Stimulated activated naive CD8-positive, alpha-beta T cell treated with anti-CD3 and anti-CD28 coated beads, Interleukin-15, amount 100 ng/mL, for 72 hours (primary cell): ENCODE measurements around the gene TGM3.

Source experiments
- ATAC-seq: fragments of 150-1000 bp; cut with Tn5 transposase; 2 replicates; pipeline ENCODE4 v1.10.0; 2021; ENCODE audit warnings: mild to moderate bottlenecking, moderate library complexity
- DNase-seq, 2 donors: peaks; one replicate each; pipeline ENCODE4 v3.0.0; 2021 to 2022
- H3K27ac Mint-ChIP-seq, 2 donors: one replicate each; pipeline ENCODE4 v1.8.0; 2022; ENCODE audit warnings: mild to moderate bottlenecking in 2 of 2, mixed read lengths in 2 of 2, moderate library complexity in 2 of 2
- H3K27me3 Mint-ChIP-seq: one replicate; pipeline ENCODE4 v1.8.0; 2022; ENCODE audit warnings: mixed read lengths
- H3K4me1 Mint-ChIP-seq: one replicate; pipeline ENCODE4 v1.8.0; 2022; ENCODE audit warnings: mild to moderate bottlenecking, mixed read lengths
- H3K4me3 Mint-ChIP-seq, 2 donors: one replicate each; pipeline ENCODE4 v1.8.0; 2022; ENCODE audit warnings: mild to moderate bottlenecking in 2 of 2, mixed read lengths in 2 of 2, moderate library complexity in 1 of 2
- H3K9me3 Mint-ChIP-seq, 2 donors: one replicate each; pipeline ENCODE4 v1.8.0; 2022; ENCODE audit warnings: mixed read lengths in 2 of 2

TGM3 gene

GRCh38 chr20:2273634-2274302 lies 22.0 kb upstream of the TGM3 start:
- DNase-seq (no peak), ATAC-seq (no peak)
- Mint-ChIP-seq H3K4me3 (no peak overlapping the region), H3K4me1 (no peaks in the 10 kb centered on the region), H3K27ac (no peak overlapping the region), H3K27me3 (peaks cover 17% of the 10 kb centered on the region), H3K9me3 (peaks cover 0 to 7% of the 10 kb centered on the region in 2 donors)

GRCh38 chr20:2276015-2276414 lies 19.8 kb upstream of the TGM3 start:
- no peak overlapping the region for H3K4me3 Mint-ChIP-seq
- H3K4me1 Mint-ChIP-seq, result no peaks in the 10 kb centered on the region
- ATAC-seq, result no peak
- H3K9me3 Mint-ChIP-seq, result no peaks in the 10 kb centered on the region
- H3K27me3 Mint-ChIP-seq, result peaks cover 23% of the 10 kb centered on the region
- H3K27ac Mint-ChIP-seq, result no peak overlapping the region
- DNase-seq, result no peak

- Mint-ChIP-seq H3K27me3 (peaks cover 23% of the 10 kb centered on the region), H3K4me3 (no peak overlapping the region), H3K27ac (no peak overlapping the region), H3K4me1 (no peaks in the 10 kb centered on the region), H3K9me3 (no peaks in the 10 kb centered on the region)
- ATAC-seq, result no peak
- no peak for DNase-seq
These were observed 16.5 kb upstream of the TGM3 start for GRCh38 chr20:2279253-2279779.

GRCh38 chr20:2280082-2280481 lies 15.7 kb upstream of the TGM3 start:
- no peak overlapping the region for H3K4me3 Mint-ChIP-seq
- H3K27ac Mint-ChIP-seq, result no peak overlapping the region
- H3K4me1 Mint-ChIP-seq, result no peaks in the 10 kb centered on the region
- ATAC-seq, result no peak
- no peak for DNase-seq
- peaks cover 23% of the 10 kb centered on the region for H3K27me3 Mint-ChIP-seq
- H3K9me3 Mint-ChIP-seq, result no peaks in the 10 kb centered on the region

GRCh38 chr20:2281563-2281962 lies 14.2 kb upstream of the TGM3 start:
- Mint-ChIP-seq H3K4me1 (no peaks in the 10 kb centered on the region), H3K4me3 (no peak overlapping the region), H3K27ac (no peak overlapping the region), H3K9me3 (no peaks in the 10 kb centered on the region), H3K27me3 (peaks cover 22% of the 10 kb centered on the region)
- no peak for DNase-seq
- ATAC-seq, result no peak

- Mint-ChIP-seq H3K4me1 (no peaks in the 10 kb centered on the region), H3K27me3 (peaks cover 16% of the 10 kb centered on the region), H3K4me3 (no peak overlapping the region), H3K9me3 (no peaks in the 10 kb centered on the region), H3K27ac (no peak overlapping the region)
- no peak for DNase-seq
- no peak for ATAC-seq
These were observed 13.6 kb upstream of the TGM3 start for GRCh38 chr20:2282181-2282580.

DNA sequence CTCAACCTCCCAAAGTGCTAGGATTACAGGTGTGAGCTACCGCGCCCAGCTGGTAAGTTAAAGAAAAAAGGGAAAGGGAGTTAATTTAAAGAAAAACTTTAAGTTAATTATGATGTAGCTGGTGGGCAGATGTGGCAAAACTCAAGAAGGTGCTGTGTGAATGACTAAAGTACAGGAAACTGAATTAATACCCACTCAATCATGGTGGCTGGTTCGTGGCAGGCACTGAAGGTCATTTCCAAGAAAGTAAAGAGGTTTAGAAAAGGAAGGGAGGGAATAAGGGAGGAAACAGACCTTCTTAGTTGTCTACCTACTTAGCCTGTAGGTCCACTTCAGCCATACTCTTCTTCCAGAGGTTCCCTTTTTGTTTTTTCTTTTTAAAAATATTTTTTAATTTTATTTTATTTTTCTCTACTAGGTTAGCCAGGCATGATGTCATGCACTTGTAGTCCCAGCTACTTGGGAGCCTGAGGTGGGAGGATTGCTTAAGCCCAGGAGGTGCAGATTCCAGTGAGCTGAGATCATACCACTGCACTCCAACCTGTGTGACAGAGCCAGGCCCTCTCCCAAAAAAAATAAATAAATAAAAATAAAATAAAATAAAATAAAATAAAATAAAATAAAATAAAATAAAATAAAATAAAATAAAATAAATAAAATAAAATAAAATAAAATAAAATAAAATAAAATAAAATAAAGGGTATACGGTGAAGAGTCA lies 11.9 kb upstream of the TGM3 start:
- Mint-ChIP-seq H3K4me1 (no peaks in the 10 kb centered on the region), H3K27me3 (peaks cover 17% of the 10 kb centered on the region), H3K9me3 (no peaks in the 10 kb centered on the region), H3K27ac (no peak overlapping the region), H3K4me3 (no peak overlapping the region)
- DNase-seq (no peak), ATAC-seq (no peak)

GRCh38 chr20:2285193-2285592 lies 10.6 kb upstream of the TGM3 start:
- Mint-ChIP-seq H3K27me3 (peaks cover 20% of the 10 kb centered on the region), H3K4me3 (no peak overlapping the region), H3K9me3 (no peaks in the 10 kb centered on the region), H3K27ac (no peak overlapping the region), H3K4me1 (no peaks in the 10 kb centered on the region)
- DNase-seq (no peak), ATAC-seq (no peak)

GRCh38 chr20:2285613-2286012 lies 10.2 kb upstream of the TGM3 start:
- Mint-ChIP-seq H3K27me3 (peaks cover 20% of the 10 kb centered on the region), H3K27ac (no peak overlapping the region), H3K9me3 (no peaks in the 10 kb centered on the region), H3K4me3 (no peak overlapping the region), H3K4me1 (no peaks in the 10 kb centered on the region)
- no peak for DNase-seq
- ATAC-seq, result no peak

DNA sequence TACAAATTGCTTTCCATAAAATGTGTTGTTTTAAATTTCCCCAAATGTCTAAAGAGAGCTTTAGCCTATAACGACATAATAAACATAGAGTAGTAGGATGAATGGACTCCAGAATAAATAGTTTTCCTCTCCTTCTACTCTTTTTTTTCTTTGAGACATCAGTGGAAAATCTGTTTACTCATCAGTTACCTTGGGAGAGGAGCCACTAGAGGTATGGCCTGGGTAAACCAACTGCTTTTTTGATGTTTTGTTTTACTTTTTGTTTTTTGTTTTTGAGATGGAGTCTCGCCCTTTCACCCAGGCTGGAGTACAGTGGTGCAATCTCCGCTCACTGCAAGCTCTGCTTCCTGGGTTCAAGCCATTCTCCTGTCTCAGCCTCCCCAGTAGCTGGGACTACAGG lies 8.3 kb upstream of the TGM3 start:
- ATAC-seq (no peak), DNase-seq (no peak)
- Mint-ChIP-seq H3K4me3 (no peak overlapping the region), H3K9me3 (no peaks in the 10 kb centered on the region), H3K27ac (no peak overlapping the region), H3K4me1 (no peaks in the 10 kb centered on the region), H3K27me3 (peaks cover 20% of the 10 kb centered on the region)

- Mint-ChIP-seq H3K27me3 (peaks cover 20% of the 10 kb centered on the region), H3K4me3 (no peak overlapping the region), H3K9me3 (no peaks in the 10 kb centered on the region), H3K4me1 (no peaks in the 10 kb centered on the region), H3K27ac (no peak overlapping the region)
- DNase-seq (no peak), ATAC-seq (no peak)
These were observed 6.3 kb upstream of the TGM3 start for GRCh38 chr20:2289475-2289874.

DNA sequence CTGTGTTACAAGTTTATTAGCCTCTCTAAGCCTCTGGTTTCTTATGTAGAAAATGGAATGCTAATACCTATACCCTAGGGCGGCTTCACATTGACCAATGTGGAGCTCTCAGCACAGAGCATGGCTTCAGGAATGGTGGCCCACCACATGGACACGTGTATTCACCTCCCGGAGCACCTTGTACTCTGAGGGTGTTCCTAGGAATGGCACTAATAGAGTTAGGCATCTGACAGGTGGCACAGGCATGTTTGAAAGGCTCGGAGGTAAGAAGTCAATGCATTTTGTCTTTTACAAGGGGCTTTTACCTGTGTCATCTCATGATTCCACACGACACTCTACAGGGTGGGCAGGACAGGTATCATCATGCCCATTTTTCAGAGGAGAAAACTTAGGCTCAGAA lies 5.3 kb upstream of the TGM3 start:
- peaks cover 20% of the 10 kb centered on the region for H3K27me3 Mint-ChIP-seq
- no peaks in the 10 kb centered on the region for H3K9me3 Mint-ChIP-seq
- ATAC-seq, result no peak

GRCh38 chr20:2292416-2293110 lies 3.2 kb upstream of the TGM3 start:
- ATAC-seq (no peak), DNase-seq (no peak)
- Mint-ChIP-seq H3K27ac (no peak overlapping the region), H3K9me3 (no peaks in the 10 kb centered on the region), H3K27me3 (peaks cover 20% of the 10 kb centered on the region), H3K4me1 (no peaks in the 10 kb centered on the region), H3K4me3 (no peak overlapping the region)

More for the DNA sequence above, 5.3 kb upstream of the TGM3 start:
- Mint-ChIP-seq H3K4me3 (no peak overlapping the region), H3K4me1 (no peaks in the 10 kb centered on the region), H3K27ac (no peak overlapping the region)
- DNase-seq, result no peak

GRCh38 chr20:2293486-2293885 lies 2.3 kb upstream of the TGM3 start:
- H3K4me1 Mint-ChIP-seq, result no peaks in the 10 kb centered on the region
- DNase-seq (no peak), ATAC-seq (no peak)
- H3K27me3 Mint-ChIP-seq, result peaks cover 14% of the 10 kb centered on the region
- H3K27ac Mint-ChIP-seq, result no peak overlapping the region
- no peak overlapping the region for H3K4me3 Mint-ChIP-seq
- H3K9me3 Mint-ChIP-seq, result no peaks in the 10 kb centered on the region

- peaks cover 14% of the 10 kb centered on the region for H3K27me3 Mint-ChIP-seq
- ATAC-seq (no peak), DNase-seq (no peak)
- no peaks in the 10 kb centered on the region for H3K4me1 Mint-ChIP-seq
- no peak overlapping the region for H3K4me3 Mint-ChIP-seq
- no peak overlapping the region for H3K27ac Mint-ChIP-seq
- no peaks in the 10 kb centered on the region for H3K9me3 Mint-ChIP-seq
These were observed 1.8 kb upstream of the TGM3 start for GRCh38 chr20:2293971-2294370.

GRCh38 chr20:2295286-2295685 lies 515 bp upstream of the TGM3 start:
- H3K27ac Mint-ChIP-seq, result no peak overlapping the region
- ATAC-seq (no peak), DNase-seq (no peak)
- no peaks in the 10 kb centered on the region for H3K4me1 Mint-ChIP-seq
- no peaks in the 10 kb centered on the region for H3K9me3 Mint-ChIP-seq
- H3K4me3 Mint-ChIP-seq, result no peak overlapping the region
- H3K27me3 Mint-ChIP-seq, result peaks cover 11% of the 10 kb centered on the region
